ENCODE results near the gene LRRFIP1.
"Not testable (repeated sequence)": the region's sequence is repeated elsewhere in the genome, so short reads cannot be mapped to it uniquely, and the experiment has no call there.

LRRFIP1 gene

GRCh38 chr2:237666606-237667005 lies 39.2 kb downstream of the LRRFIP1 start:
- DNase-seq: no peak

- DNase-seq: not testable (repeated sequence)
Observed at GRCh38 chr2:237667050-237667576, 39.7 kb downstream of the LRRFIP1 start.

- DNase-seq: no peak
Observed at GRCh38 chr2:237667893-237668292, 40.5 kb downstream of the LRRFIP1 start.

DNA sequence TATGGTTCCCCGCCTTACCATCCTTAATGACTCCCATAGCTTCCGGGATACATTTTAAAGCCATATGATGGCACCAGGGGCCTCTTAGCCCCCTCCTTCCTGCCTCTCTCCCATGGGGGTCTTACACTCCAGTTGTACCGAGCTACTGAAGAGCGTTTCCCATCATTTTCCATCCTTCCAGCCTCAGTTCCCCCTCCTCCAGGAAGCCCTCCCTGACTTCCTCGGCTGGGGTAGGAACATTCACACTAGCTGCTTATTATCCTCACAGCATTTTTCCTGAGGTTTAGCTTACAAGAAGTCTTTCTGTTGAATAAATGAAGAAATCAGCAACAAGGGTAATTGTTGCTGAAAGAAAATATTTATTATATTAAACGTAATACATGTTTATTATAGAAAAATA lies 41.1 kb downstream of the LRRFIP1 start:
- DNase-seq: no peak

GRCh38 chr2:237669283-237669627 lies 41.9 kb downstream of the LRRFIP1 start:
- DNase-seq: no peak

GRCh38 chr2:237669628-237670392 lies 42.4 kb downstream of the LRRFIP1 start:
- DNase-seq: no peak

DNA sequence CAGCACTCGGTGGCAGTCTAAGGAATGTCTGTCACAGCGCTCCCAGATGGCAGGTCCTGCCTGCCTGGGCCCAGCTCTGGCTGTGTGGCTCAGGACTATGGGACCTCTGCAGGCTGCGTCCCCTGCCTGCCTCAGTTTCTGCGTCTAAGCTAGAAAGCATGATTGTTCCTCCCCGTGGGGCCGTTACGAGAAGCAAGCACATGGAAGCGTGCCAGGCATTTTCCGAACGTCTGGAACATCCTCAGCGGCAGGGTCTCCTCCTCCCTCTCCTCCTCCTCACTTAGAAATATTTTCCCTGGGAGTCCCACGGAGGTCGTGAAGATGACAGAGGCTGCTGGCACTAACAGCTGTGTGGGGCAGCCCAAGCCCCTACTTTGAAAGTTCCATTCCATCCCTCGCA lies 43.3 kb downstream of the LRRFIP1 start:
- DNase-seq: no peak

DNA sequence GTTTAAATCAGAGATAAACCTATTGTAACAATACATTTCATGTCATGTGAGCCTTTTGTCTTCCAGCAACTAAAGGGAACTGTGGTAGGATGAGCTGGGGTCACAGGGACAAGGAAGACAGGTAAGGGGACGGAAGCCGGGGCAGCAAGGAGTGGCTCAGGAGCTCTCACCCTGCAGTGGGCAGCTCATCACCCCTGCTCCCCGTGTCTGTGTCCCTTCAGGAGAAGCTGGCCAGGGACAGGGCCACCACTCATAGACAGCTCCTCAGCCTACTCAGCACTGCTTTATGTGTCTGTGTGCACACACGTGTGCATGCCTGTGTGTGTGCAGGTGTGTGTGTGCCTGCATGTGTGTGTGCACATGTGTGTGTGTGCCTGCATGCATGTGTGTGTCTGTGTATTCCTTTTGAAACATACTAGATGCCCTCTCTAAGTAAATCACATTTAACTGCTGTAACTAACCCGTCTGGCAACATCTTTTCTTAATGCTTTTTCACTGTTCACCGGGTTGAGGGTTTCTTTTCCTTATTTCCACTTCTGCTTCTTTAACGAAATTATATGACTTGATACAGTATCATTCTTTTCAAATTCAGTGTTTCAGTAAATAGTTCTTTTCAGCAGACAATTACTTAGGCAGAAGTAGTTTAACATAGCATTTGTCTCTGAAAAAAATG lies 44.2 kb downstream of the LRRFIP1 start:
- DNase-seq: no peak

- DNase-seq: no peak
Observed at GRCh38 chr2:237672731-237673129, 45.3 kb downstream of the LRRFIP1 start.

DNA sequence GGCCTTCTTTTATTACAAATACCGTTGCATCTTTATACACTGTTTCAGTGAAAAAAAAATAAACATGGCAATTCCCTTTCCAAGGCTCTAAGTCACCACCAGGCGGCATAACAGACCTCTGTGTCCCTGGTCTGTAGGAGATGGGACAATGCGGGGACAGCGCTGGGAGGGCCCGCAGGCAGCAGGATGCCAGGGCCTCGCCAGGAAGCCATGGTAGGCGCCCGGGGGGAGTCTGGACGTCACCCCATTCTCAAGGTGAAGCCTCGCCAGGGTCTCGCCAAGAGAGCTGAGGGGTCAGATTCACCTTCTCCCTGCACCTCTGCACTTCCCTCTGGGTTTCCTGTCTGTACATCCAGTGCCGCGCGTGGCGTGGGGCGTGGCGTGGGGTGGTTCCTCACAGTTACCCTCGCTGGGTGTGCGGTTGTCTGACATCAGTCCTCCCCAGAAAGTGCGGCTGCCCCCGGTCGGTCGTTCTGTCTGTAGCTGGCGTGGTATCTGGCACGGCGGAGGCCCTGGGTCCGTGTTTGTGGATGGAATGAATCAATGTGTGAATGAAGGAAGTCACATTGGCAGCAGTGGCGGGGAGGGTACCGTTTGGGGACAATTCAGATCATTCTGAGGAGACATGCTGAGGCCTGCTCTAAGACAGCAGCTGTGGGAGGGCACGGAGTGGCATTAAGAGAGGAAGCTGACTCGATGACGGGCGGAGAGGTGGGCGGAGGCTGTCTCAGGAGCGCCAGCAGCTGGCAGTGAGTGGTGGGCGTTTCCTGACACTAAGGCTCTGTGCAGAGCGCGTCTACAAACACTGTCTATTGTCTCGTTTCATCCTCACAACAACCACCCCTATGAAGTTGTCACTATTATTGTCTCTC lies 46.0 kb downstream of the LRRFIP1 start:
- peak; percentile 89 to 95 (median 91) for DNase-seq

GRCh38 chr2:237674731-237675276 lies 47.4 kb downstream of the LRRFIP1 start:
- DNase-seq: peak; percentile 72 to 90 (median 85)

GRCh38 chr2:237675316-237675715 lies 47.9 kb downstream of the LRRFIP1 start:
- no peak for DNase-seq

GRCh38 chr2:237680702-237681478 lies 53.5 kb downstream of the LRRFIP1 start:
- no peak for DNase-seq

- no peak for DNase-seq
Observed at GRCh38 chr2:237682151-237682550, 54.8 kb downstream of the LRRFIP1 start.

DNA sequence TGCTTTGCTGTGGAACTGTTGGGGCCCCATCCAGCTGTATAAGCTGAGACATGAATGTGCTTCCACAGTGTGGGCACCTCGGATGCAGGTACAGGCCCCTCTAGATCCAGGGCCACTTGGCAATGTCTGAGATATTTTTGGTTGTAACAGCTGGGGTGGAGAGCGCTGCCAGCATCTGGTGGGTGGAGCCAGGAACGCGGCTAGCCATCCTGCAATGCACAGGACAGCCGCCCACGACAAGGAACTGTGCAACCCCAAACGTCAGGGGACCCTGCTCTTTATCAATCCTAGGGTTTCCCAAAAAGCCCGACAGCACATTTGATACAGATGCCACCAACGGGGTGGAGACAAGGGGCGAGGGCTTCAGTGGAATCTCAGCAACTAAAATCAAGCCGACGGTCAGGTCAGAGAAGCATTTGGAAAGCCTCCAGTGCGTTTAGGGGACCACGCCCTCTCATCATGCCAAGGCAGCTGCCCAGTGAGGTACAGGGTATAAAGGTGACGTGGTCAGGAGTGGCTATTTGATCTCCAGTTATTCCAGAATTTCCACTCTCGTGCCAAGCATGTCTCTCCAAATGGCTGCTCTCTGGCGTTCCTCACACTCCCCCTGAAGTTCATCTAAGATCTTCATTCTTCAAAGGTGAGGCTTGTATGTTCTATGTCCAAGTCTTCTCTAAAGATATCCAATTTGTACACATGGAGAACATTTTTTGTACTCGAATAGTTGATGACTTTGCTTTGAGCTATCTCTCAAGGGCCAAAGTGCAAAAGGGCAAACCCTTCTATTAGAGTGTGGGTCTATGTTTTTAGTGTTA lies 55.7 kb downstream of the LRRFIP1 start:
- DNase-seq: no peak

DNA sequence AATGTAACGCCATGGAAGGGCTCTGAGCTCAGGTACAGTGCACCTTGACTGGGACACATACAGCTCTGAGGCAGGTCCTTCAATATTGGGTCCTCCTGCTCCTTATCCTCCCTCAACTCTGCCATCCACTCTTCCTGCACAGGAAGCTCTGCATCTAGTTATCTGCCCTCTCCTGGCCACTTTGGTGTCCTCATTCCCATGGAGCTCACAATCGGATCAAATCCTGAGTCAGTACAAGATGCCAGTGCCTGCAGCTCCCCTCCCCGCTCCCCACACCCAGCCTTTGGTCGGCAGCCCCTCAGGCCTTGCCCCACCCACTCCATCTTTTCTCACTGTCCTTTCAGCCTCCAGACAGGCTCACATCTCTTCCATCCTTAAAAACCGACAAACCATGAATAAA lies 58.0 kb downstream of the LRRFIP1 start:
- DNase-seq: no peak

- no peak for DNase-seq
Observed at GRCh38 chr2:237686659-237687136, 59.3 kb downstream of the LRRFIP1 start.

DNA sequence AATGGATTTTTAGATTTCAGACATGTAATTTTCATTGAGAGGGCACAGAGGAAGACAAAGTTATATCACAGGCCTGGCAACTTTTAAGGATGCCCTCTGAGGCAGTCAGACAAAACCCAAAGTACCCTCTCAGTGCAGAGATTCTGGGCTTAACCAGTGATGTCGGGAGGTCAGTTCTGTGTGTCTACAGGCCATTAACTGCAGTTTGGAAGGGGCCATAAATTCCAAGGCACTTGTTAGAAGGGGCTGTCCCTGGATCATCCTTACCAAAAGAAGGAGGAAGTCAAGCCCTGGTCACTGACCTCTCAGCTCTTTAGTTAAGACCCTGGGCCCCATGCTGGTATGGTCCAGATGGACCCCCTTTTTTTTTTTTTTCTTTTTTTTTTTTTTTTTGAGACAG lies 60.7 kb downstream of the LRRFIP1 start:
- no peak for DNase-seq

DNA sequence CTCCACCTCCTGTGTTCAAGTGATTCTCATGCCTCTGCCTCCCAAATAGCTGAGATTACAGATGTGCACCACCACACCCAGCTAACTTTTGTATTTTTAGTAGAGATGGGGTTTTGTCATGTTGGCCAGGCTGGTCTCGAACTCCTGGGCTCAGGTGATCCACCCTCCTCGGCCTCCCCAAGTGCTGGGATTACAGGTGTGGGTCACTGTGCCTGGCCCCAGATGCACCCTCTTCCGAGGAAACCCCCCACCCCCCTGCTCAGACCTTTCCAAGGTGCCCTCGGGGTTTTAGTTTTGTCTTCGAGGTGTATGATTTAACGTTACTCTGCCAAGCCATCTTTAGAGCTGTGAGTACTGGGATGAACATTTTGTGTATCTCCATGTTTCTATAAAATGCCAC lies 61.2 kb downstream of the LRRFIP1 start:
- DNase-seq: not testable (repeated sequence)

DNA sequence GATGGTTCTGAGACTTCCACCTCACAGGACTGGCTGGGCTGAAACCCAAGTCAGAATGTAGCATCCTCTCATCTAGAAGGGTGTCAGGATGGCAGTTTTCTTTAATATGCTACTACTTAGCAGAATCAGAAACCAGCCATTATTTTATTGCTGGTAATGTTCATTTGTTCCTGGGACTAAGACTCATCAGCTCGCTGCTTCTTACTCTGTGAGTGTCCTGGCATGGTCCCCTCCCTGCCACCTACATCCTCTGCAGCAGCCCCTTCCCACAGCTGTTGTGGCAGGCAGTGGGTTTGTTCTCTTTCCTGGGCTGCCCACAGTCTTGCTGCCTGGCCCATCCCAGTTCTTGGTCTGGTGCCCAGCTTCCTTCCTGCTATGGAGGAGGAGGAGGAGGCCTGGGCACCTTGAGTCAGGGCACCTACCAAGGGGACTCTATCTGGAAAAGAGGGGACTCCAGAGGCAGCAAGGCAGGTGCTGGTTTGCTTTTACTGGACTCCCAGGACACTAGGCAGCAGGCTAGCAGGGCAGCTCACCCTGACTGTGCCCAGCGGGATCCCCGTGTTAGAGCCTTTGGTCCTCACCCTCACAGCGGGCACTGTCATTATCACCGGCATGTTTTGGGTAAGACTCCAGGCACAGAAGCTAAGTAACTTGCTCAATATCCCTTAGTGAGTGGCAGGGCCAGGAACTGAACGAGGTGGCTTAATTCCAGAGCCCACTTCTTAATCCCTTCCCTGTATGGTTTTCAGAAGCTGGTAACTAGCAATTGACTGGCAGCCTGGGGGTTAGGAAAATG lies 62.1 kb downstream of the LRRFIP1 start:
- no peak for DNase-seq

Data from stimulated activated naive CD4-positive, alpha-beta T cell (primary cell).